ENCODE measurements around the gene SPAG16.

SPAG16 gene

GRCh38 chr2:213320604-213321003 is 36.3 kb downstream of the SPAG16 start:
- TF ChIP-seq CREB1 (IDR thresholded peaks at IDR 0.05; ENCODE audit: low read depth) = no peak
- no peak for TF ChIP-seq YY1 (IDR thresholded peaks at IDR 0.05; ENCODE audit: low read depth)
- TF ChIP-seq TCF12 (IDR thresholded peaks at IDR 0.05; ENCODE audit: low read depth) = no peak
- TF ChIP-seq TEAD4 (IDR thresholded peaks at IDR 0.05) = peak; percentile 47; the same call in 1 of the 2 replicates
- no peak for TF ChIP-seq REST (IDR thresholded peaks at IDR 0.05; ENCODE audit: low read depth)
- no peak for TF ChIP-seq TAF1 (IDR thresholded peaks at IDR 0.05; ENCODE audit: low read depth)
- TF ChIP-seq NFIC (IDR thresholded peaks at IDR 0.05) = peak; percentile 45; the same call in 1 of the 2 replicates
- TF ChIP-seq RAD21 (IDR thresholded peaks at IDR 0.05; ENCODE audit: low read depth) = no peak
- TF ChIP-seq ZBTB7A (IDR thresholded peaks at IDR 0.05; ENCODE audit: low read depth) = no peak
- TF ChIP-seq FOXM1 (IDR thresholded peaks at IDR 0.05; ENCODE audit: borderline replicate concordance, low read depth) = peak; percentile 59; the same call in 1 of the 2 replicates
- TF ChIP-seq CEBPB (IDR thresholded peaks at IDR 0.05) = peak; percentile 19; the same call in 1 of the 2 replicates
- no peak; the same call in 1 of the 2 replicates for TF ChIP-seq EP300 (IDR thresholded peaks at IDR 0.05; ENCODE audit: borderline replicate concordance)
- no peak for TF ChIP-seq MAX (IDR thresholded peaks at IDR 0.05)
- TF ChIP-seq USF1 (IDR thresholded peaks at IDR 0.05) = no peak

GRCh38 chr2:213336253-213336770 is 52.0 kb downstream of the SPAG16 start:
- TF ChIP-seq TAF1 (IDR thresholded peaks at IDR 0.05; ENCODE audit: low read depth) = no peak

- TF ChIP-seq NFIC (IDR thresholded peaks at IDR 0.05) (no peak), CEBPB (IDR thresholded peaks at IDR 0.05) (no peak), MAX (IDR thresholded peaks at IDR 0.05) (no peak), REST (IDR thresholded peaks at IDR 0.05; ENCODE audit: low read depth) (no peak), EP300 (IDR thresholded peaks at IDR 0.05; ENCODE audit: borderline replicate concordance) (no peak), USF1 (IDR thresholded peaks at IDR 0.05) (no peak), ZBTB7A (IDR thresholded peaks at IDR 0.05; ENCODE audit: low read depth) (no peak), TEAD4 (IDR thresholded peaks at IDR 0.05) (no peak), YY1 (IDR thresholded peaks at IDR 0.05; ENCODE audit: low read depth) (no peak), FOXM1 (IDR thresholded peaks at IDR 0.05; ENCODE audit: borderline replicate concordance, low read depth) (no peak), CREB1 (IDR thresholded peaks at IDR 0.05; ENCODE audit: low read depth) (no peak), EGR1 (IDR thresholded peaks at IDR 0.05) (no peak), TCF12 (IDR thresholded peaks at IDR 0.05; ENCODE audit: low read depth) (no peak), TAF1 (IDR thresholded peaks at IDR 0.05; ENCODE audit: low read depth) (no peak), RAD21 (IDR thresholded peaks at IDR 0.05; ENCODE audit: low read depth) (no peak)
Measured at GRCh38 chr2:213353419-213353818, 69.2 kb downstream of the SPAG16 start.

- no peak for TF ChIP-seq MAX (IDR thresholded peaks at IDR 0.05)
- TF ChIP-seq TCF12 (IDR thresholded peaks at IDR 0.05; ENCODE audit: low read depth) = no peak
- no peak for TF ChIP-seq CEBPB (IDR thresholded peaks at IDR 0.05)
- no peak for TF ChIP-seq ZBTB7A (IDR thresholded peaks at IDR 0.05; ENCODE audit: low read depth)
- no peak for TF ChIP-seq RAD21 (IDR thresholded peaks at IDR 0.05; ENCODE audit: low read depth)
- no peak for TF ChIP-seq EP300 (IDR thresholded peaks at IDR 0.05; ENCODE audit: borderline replicate concordance)
- TF ChIP-seq EGR1 (IDR thresholded peaks at IDR 0.05) = no peak
- no peak for TF ChIP-seq TAF1 (IDR thresholded peaks at IDR 0.05; ENCODE audit: low read depth)
- no peak for TF ChIP-seq TEAD4 (IDR thresholded peaks at IDR 0.05)
- no peak for TF ChIP-seq YY1 (IDR thresholded peaks at IDR 0.05; ENCODE audit: low read depth)
- no peak for TF ChIP-seq CREB1 (IDR thresholded peaks at IDR 0.05; ENCODE audit: low read depth)
Measured at GRCh38 chr2:213376644-213377043, 92.4 kb downstream of the SPAG16 start.

GRCh38 chr2:213411582-213412289 is 127.5 kb downstream of the SPAG16 start:
- TF ChIP-seq YY1 (IDR thresholded peaks at IDR 0.05; ENCODE audit: low read depth) = no peak
- no peak for TF ChIP-seq CREB1 (IDR thresholded peaks at IDR 0.05; ENCODE audit: low read depth)
- TF ChIP-seq CEBPB (IDR thresholded peaks at IDR 0.05) = no peak
- no peak for TF ChIP-seq REST (IDR thresholded peaks at IDR 0.05; ENCODE audit: low read depth)

Data from Ishikawa (cell line).